IgD-negative memory B cell (primary cell): Measurements from ENCODE around the gene SNTG2. TPM values are rescaled to one million over a fixed set of nuclear protein-coding genes. Genes with fewer than 3 reads are reported as not detected.

Experiments
- H3K27ac Mint-ChIP-seq, 3 donors: one replicate each; pipeline ENCODE4 v1.8.0; 2020 to 2022; ENCODE audit warnings: mild to moderate bottlenecking in 3 of 3, mixed read lengths in 3 of 3, moderate library complexity in 1 of 3
- H3K27me3 Mint-ChIP-seq: one replicate; pipeline ENCODE4 v1.8.0; 2021; ENCODE audit warnings: mixed read lengths
- H3K36me3 Mint-ChIP-seq: one replicate; pipeline ENCODE4 v1.8.0; 2020; ENCODE audit warnings: mild to moderate bottlenecking, mixed read lengths
- H3K4me1 Mint-ChIP-seq, 3 donors: one replicate each; pipeline ENCODE4 v1.8.0; 2020 to 2022; ENCODE audit warnings: mixed read lengths in 3 of 3, mild to moderate bottlenecking in 1 of 3
- H3K4me3 Mint-ChIP-seq, 4 donors: one replicate each; pipeline ENCODE4 v1.8.0; 2020 to 2022; ENCODE audit warnings: mild to moderate bottlenecking in 4 of 4, mixed read lengths in 4 of 4, moderate library complexity in 3 of 4
- H3K9me3 Mint-ChIP-seq, 3 donors: one replicate each; pipeline ENCODE4 v1.8.0; 2020 to 2021; ENCODE audit warnings: mixed read lengths in 3 of 3, mild to moderate bottlenecking in 1 of 3
- polyA plus RNA-seq: library from polyadenylated mRNA; unstranded; fragments of 300-500 nt; fragmentation: Illumina TruSeq; gene quantifications from one replicate; pipeline ENCODE4 v1.2.3, GENCODE V29; 2021

Gene SNTG2
- polyA plus RNA-seq, 1 donor from 2014 or later, result not detected

GRCh38 chr2:1150724-1151511, 200.3 kb downstream of the SNTG2 start:
- Mint-ChIP-seq H3K36me3 (no peaks in the 10 kb centered on the region), H3K4me1 (no peaks in the 10 kb centered on the region), H3K4me3 (no peak overlapping the region), H3K9me3 (peaks cover 0 to 4% (median 0%) of the 10 kb centered on the region in 3 donors), H3K27me3 (peaks cover 3% of the 10 kb centered on the region), H3K27ac (no peak overlapping the region)

DNA sequence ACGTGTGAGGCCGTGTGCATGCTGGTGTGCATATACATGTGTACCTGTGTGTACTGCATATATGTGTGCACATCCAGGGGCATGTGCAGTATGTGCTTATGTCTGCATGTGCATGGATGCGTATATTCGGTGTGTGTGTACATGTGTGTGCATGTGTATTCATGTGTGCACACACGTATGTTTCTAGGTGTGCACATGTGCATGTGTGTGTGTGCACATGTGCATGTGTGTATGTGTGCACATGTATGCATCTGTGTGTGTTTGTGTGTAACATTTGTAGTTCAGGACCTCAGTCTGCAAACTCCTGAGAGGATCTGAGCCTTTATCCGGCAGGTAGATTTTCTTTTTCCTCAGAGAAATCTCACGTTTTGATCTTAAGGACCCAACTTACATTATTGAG, 201.7 kb downstream of the SNTG2 start:
- H3K27ac Mint-ChIP-seq, result no peak overlapping the region
- H3K27me3 Mint-ChIP-seq, result peaks cover 3% of the 10 kb centered on the region
- H3K9me3 Mint-ChIP-seq, result peaks cover 0 to 4% (median 0%) of the 10 kb centered on the region in 3 donors
- no peak overlapping the region for H3K4me3 Mint-ChIP-seq
- no peaks in the 10 kb centered on the region for H3K4me1 Mint-ChIP-seq
- H3K36me3 Mint-ChIP-seq, result no peaks in the 10 kb centered on the region

DNA sequence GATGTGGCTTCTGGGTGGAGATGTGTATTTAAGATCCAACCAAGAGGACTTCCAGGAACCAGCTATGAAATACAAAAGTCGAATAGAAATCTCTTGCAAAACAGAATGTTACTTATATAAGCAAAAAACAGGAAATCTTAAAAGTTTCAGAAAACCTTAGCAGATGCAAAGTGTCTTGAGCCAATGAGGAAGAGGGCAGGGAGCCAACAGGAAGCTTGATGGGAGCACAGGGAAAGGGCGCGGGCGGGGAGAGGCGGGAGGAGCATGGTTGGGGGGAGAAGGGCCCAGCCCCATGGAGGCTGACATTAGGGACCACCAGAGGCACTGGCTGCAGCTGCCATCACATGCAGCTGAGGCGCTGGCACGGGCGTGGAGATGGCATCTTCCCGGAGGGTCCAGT, 203.3 kb downstream of the SNTG2 start:
- peaks cover 3% of the 10 kb centered on the region for H3K27me3 Mint-ChIP-seq
- H3K27ac Mint-ChIP-seq, result no peak overlapping the region
- no peak overlapping the region for H3K4me3 Mint-ChIP-seq
- H3K9me3 Mint-ChIP-seq, result peaks cover 0 to 4% (median 0%) of the 10 kb centered on the region in 3 donors
- no peaks in the 10 kb centered on the region for H3K4me1 Mint-ChIP-seq
- no peaks in the 10 kb centered on the region for H3K36me3 Mint-ChIP-seq

DNA sequence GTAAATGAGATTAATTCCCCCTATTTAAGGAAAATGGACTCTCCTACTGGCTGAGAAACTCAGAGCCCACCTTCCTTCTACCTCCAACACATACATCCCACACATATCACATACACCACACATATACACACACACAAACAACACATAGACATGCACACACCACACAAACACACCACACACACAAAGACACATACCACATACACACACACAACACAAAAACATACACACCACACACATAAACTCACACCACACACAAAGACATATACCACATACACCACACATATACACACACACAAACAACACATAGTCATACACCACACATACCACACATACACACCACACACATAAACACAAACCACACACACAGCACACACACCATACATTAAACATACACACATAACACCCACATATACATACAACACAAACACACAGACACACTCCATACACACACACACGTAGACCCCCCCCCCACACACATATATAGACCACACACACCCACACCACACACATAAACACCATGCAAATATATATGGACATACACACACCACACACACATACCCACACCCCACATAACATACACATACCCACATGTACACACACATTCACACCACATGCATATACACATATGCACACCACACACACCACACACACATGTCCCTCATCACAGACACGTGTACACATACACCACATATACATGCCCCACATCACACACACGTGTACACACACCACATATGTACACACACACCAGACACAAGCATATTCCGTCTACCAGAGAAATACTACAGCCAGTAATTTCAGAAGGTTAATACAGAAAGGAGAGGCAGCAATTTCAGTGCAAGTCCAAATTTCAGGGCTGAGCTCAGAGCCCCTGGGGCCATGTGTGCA, 204.3 kb downstream of the SNTG2 start:
- Mint-ChIP-seq H3K36me3 (no peaks in the 10 kb centered on the region), H3K27me3 (no peaks in the 10 kb centered on the region), H3K27ac (no peak overlapping the region), H3K4me3 (no peak overlapping the region), H3K9me3 (peaks cover 0 to 4% (median 0%) of the 10 kb centered on the region in 3 donors), H3K4me1 (no peaks in the 10 kb centered on the region)

DNA sequence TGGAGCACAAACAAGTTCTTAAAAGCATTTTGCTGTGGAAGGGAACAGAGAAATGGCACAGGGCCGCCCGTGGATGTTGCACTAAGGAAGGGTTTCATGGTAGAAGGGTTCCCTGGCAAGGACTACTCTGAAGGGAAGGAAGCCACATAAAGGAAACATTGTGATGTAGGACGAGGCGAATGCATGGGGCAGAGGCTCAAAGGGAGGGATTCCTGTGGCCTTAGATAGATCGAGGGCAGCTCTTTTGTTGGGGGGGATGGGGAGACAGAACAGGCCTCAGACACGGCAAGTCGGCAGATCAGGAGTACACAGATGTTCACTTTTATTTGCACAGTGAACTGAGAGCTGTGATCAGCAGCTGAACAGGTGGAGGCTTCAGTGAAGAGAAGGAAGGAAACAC, 205.4 kb downstream of the SNTG2 start:
- H3K36me3 Mint-ChIP-seq, result no peaks in the 10 kb centered on the region
- no peak overlapping the region for H3K27ac Mint-ChIP-seq
- no peak overlapping the region for H3K4me3 Mint-ChIP-seq
- no peaks in the 10 kb centered on the region for H3K27me3 Mint-ChIP-seq
- H3K9me3 Mint-ChIP-seq, result peaks cover 0 to 4% (median 0%) of the 10 kb centered on the region in 3 donors
- H3K4me1 Mint-ChIP-seq, result no peaks in the 10 kb centered on the region

DNA sequence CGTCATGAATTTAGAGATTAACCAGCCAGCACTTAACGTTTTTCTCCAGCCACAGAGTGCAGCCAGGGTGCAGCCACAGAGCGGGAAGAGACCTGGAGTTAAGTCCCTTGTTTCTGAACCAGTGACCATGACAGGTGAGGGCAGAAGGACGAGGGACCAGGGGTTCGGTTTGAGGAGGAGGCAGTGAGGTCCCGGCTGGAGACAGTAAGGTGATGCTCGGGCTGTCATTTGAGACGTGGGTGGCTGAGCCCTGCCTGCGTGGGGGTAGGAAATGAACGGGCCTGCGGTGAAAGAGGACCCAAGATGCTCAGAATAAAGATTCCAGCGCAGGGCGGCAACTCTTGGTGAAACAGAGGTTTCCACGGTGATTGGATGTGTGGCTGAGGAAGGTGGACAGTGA, 205.9 kb downstream of the SNTG2 start:
- Mint-ChIP-seq H3K4me3 (no peak overlapping the region), H3K9me3 (no peaks in the 10 kb centered on the region), H3K27ac (no peak overlapping the region), H3K4me1 (no peaks in the 10 kb centered on the region), H3K27me3 (no peaks in the 10 kb centered on the region), H3K36me3 (no peaks in the 10 kb centered on the region)

DNA sequence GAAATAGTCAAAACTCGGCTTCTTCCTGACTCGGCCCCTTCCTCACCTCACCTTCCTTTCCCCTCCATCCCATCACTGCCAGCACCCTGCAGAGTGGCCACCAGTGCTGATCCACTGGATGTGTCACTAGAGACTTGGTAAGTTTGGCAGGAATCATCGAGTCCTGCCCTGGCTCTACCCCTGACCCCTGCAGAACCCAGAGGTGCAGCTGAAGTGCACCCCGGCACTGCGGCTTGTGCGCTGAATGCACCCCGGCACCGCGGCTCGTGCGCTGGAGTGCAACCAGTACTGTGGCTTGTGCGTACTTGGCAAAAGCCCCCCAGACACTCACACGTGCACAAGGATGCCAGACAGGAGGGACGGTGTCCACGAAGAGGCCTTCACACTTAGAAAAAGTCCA, 206.5 kb downstream of the SNTG2 start:
- Mint-ChIP-seq H3K36me3 (no peaks in the 10 kb centered on the region), H3K4me3 (no peak overlapping the region), H3K27me3 (no peaks in the 10 kb centered on the region), H3K27ac (no peak overlapping the region), H3K4me1 (no peaks in the 10 kb centered on the region), H3K9me3 (no peaks in the 10 kb centered on the region)

DNA sequence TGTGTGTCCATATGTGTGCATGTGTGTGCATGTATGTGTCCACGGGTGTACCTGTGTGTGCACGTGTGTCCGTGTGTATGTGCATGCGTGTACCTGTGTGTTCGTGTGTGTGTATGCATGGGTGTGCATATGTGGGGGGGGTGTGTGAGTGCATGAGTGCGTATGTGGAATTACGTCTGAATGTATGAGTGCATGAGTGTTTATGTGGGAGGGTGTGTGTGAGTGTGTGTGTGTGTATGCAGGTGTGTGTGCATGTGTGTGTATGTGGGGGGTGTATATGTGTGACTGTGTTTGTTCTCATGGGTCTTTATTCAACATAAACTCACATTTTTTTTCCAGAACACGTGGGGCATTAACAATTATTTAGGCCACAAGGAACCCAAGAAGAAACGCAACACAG, 208.4 kb downstream of the SNTG2 start:
- Mint-ChIP-seq H3K36me3 (no peaks in the 10 kb centered on the region), H3K27ac (no peak overlapping the region), H3K9me3 (peaks cover 0 to 4% (median 4%) of the 10 kb centered on the region in 3 donors), H3K4me1 (peaks cover 0 to 10% (median 4%) of the 10 kb centered on the region in 3 donors), H3K27me3 (no peaks in the 10 kb centered on the region), H3K4me3 (no peak overlapping the region)

- Mint-ChIP-seq H3K27ac (peak overlapping the region in 1 of 3 donors; percentile 6), H3K9me3 (peaks cover 3 to 7% (median 4%) of the 10 kb centered on the region in 3 donors), H3K4me1 (peaks cover 0 to 12% (median 4%) of the 10 kb centered on the region in 3 donors), H3K36me3 (peaks cover 3% of the 10 kb centered on the region), H3K4me3 (no peak overlapping the region), H3K27me3 (no peaks in the 10 kb centered on the region)
Measured at GRCh38 chr2:1162246-1162645, 211.6 kb downstream of the SNTG2 start.

- Mint-ChIP-seq H3K4me3 (no peak overlapping the region), H3K4me1 (peaks cover 0 to 12% (median 4%) of the 10 kb centered on the region in 3 donors), H3K9me3 (peaks cover 3 to 7% (median 4%) of the 10 kb centered on the region in 3 donors)
Measured at GRCh38 chr2:1162768-1163584, 212.3 kb downstream of the SNTG2 start.

GRCh38 chr2:1166976-1167375, 216.3 kb downstream of the SNTG2 start:
- Mint-ChIP-seq H3K4me3 (no peak overlapping the region), H3K36me3 (peaks cover 3% of the 10 kb centered on the region), H3K9me3 (peaks cover 3 to 9% (median 4%) of the 10 kb centered on the region in 3 donors), H3K27me3 (no peaks in the 10 kb centered on the region), H3K27ac (peak overlapping the region in 2 of 3 donors; percentile 45 to 87), H3K4me1 (peaks cover 0 to 12% (median 4%) of the 10 kb centered on the region in 3 donors)

More at GRCh38 chr2:1162768-1163584, 212.3 kb downstream of the SNTG2 start:
- Mint-ChIP-seq H3K27me3 (no peaks in the 10 kb centered on the region), H3K27ac (peak overlapping the region in 2 of 3 donors; percentile 6 to 90), H3K36me3 (peaks cover 3% of the 10 kb centered on the region)

GRCh38 chr2:1168846-1169245, 218.2 kb downstream of the SNTG2 start:
- no peak overlapping the region for H3K4me3 Mint-ChIP-seq
- peaks cover 3% of the 10 kb centered on the region for H3K36me3 Mint-ChIP-seq
- H3K27ac Mint-ChIP-seq, result no peak overlapping the region

DNA sequence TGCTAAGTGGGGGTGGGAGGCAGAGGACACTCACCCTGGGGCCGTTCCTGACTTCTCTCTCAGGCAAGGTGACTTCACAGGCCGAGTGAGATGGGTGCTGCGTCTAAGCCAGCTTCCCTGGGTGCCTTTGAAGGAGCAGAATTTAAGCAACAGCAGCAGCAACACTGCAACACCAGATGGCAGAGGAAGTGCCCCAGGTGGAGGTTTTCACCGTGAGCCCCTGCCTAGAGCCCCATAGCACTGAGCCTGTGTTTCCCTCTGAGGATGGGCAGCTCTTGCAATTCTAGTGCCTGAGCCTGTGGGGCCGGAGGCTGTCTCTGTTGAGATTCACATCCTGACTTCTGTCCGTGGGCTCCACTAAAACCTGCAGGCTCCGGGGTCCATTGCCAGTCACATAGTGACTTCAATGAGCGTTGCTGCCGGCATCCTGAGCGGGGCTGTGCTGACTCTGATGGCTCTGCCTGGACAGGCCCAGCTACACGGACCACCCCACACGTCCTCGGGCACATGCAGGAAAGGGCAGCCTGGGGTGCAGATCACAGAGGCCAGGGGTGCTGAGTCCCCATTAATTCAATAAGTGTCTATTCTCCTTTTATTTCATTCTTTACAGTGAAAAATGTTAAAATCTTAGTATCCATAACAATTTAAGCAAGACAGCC, 218.8 kb downstream of the SNTG2 start:
- no peaks in the 10 kb centered on the region for H3K27me3 Mint-ChIP-seq
- H3K4me1 Mint-ChIP-seq, result peaks cover 0 to 2% (median 0%) of the 10 kb centered on the region in 3 donors
- H3K4me3 Mint-ChIP-seq, result no peak overlapping the region
- H3K9me3 Mint-ChIP-seq, result peaks cover 0 to 4% (median 3%) of the 10 kb centered on the region in 3 donors
- peaks cover 2% of the 10 kb centered on the region for H3K36me3 Mint-ChIP-seq
- no peak overlapping the region for H3K27ac Mint-ChIP-seq

More at GRCh38 chr2:1168846-1169245, 218.2 kb downstream of the SNTG2 start:
- Mint-ChIP-seq H3K4me1 (peaks cover 0 to 2% (median 0%) of the 10 kb centered on the region in 3 donors), H3K9me3 (peaks cover 1 to 5% (median 3%) of the 10 kb centered on the region in 3 donors), H3K27me3 (no peaks in the 10 kb centered on the region)

- Mint-ChIP-seq H3K4me3 (no peak overlapping the region), H3K9me3 (peaks cover 0 to 2% (median under 1%) of the 10 kb centered on the region in 3 donors), H3K27ac (peak overlapping the region in 1 of 3 donors; percentile 83), H3K36me3 (no peaks in the 10 kb centered on the region), H3K27me3 (peaks cover 5% of the 10 kb centered on the region), H3K4me1 (peaks cover 0 to 2% (median 0%) of the 10 kb centered on the region in 3 donors)
Measured at GRCh38 chr2:1170241-1170640, 219.6 kb downstream of the SNTG2 start.
